NOMO-1 treated with dmso at 0.1 percent for 144 hours (cell line): ENCODE data around the gene SECISBP2L.

ENCODE experiments used
- DNase-seq: peaks from one replicate; lab custom pipeline; 2025; ENCODE audit not compliant: unreplicated experiment; lab: John Stamatoyannopoulos, UW

SECISBP2L gene

DNA sequence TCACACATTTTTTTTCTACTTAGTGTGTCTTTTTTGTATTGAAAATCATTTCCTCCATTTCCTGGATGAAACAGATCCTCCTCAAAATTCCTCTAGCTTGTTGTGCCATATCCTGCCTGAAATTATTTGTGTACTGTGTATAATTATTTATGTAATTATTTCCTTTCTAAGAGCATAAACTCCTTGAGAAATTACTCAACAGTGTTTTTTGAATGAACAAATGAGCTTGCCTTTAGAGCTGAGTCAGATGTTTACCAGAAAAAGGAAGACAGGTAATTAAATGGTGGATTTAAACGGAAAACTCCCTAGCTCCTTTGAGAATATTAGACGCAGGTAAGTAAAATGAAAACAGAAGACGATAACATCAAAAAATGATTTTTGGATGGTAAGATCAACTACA lies 13.2 kb upstream of the SECISBP2L start:
- DNase-seq, result no peak

DNA sequence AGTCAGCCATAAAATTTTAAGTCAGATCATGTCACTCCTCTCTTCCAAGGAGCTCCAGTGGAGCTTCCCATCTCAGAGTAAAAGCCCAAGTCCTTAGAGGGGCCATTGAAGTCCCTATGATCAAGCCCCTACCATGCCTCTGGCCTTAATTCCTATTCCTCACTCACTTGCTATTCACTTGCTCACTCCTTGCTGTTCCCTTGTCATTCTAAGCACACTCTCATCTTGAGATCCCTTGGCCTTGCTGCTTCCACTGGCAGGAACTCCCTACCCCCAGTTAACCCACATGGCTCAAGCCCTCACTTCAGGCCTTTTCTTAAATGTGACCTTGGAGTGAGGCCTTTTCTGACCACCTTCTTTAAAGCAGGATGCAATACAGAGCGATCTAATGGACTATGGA lies 12.3 kb upstream of the SECISBP2L start:
- DNase-seq, result no peak

DNA sequence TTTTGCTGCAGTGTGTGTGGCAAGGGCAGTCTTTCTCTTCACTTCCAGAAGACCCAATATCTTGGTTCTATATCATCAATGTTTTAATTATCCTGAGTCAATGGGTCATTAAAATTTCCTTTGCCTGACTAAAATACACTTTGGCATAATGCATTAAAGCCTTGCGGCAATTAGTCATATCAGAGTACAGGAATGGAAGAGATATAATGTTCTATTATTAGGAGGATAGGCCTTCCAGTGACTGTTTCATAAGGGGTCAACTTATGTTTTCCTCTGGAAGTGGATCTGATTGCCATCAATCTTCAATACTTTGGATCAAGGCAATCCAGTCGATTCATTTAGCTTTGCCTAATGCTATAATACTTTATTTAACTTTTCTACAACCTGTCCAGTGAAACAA lies 9.4 kb upstream of the SECISBP2L start:
- no peak for DNase-seq

DNA sequence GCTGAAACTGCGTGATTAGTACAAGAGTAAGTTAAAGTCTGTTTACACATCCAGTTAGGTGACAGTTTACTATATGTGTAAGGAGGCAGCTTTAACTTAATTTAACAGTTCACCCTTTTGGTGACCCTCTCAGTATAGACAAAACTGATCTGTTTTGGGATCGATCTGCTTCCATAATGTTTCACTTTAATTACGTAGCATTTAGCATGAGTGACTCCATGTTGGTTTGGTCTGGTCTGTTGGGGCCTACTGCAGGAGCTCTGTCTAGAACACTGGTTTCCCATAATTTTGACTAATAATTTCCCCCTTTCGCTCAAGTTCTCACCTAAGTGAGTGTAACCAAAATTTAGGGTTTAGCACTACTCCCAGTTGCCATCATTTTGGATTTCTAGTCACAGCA lies 6.4 kb upstream of the SECISBP2L start:
- DNase-seq, result no peak

DNA sequence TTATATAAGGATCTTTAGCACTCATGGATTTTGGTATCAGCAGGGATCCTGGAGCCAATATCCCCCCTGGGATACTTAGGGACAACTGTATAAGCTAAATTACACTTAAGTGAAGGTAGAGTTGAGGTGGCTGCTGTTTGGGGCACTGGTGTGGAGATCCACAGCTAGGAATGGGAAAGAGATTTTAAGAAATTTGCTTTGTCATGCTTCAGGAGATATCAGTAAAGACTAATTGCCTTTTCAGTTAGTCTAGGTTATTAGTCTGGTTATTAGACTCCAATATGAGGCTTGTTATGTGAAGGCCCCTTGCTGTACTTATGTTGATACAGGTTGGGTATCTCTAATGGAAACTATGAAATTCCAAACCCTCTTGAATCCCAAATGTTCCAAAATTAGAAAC lies 1.2 kb upstream of the SECISBP2L start:
- DNase-seq, result no peak

DNA sequence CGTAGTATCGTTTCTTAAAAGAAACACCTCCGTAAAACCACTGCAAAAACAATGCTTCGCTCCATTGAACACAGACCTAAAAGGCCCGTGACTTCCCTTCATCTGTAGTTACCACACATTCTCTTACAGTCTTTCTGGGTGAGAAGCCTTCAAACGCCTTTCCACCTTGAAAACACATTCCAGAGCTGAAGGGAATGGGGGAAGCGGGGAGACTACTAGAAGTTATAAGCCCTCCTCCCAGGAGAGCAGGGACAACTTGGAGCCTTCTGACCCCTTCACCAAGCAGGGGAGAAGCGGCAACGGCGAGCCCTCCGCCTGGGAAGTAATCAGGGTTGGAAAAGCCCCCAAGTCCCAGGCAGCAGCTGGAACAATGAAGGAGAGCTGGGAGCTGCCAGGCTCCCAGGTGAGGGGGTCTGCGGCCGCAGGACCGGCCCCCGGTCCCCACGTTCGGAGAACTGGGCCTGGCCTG lies 461 bp downstream of the SECISBP2L start:
- DNase-seq, result no peak

DNA sequence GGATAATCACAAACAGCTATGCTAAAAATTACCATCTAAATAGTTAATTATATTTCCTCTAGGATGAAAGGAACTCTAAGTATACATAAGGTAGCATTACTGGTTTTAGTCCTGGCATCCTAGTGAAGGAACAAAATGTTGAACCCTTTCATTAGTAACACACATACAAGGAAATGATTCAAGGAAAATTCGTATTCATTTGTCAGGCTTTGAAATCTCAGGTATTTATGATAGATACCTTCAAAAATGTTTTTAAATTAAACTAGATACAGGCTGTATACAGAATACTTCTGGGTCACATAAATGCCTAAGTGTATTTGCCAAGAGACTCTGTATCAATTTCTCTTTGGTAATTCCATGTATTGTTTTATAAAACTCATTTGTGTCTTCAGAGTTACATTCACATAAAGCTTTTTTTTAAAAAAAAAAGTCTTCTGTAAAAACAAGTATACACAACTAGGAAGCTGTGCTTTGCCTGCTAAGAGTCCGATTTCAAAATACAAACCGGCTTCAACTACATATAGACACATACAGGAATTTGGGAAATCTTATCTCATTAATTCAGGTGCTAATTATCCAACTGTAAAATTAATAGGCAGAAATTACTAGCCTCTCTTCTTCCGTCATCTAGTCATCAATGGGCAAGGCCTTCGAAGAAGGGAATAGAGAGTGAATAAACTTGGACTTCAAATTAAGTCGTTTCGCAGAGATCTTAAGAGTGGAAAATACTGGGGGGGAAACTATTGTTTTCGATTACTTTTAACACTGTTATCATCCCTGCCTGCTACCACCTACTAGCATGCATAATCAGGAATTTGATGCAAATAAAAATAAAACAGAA lies 1.3 kb downstream of the SECISBP2L start:
- DNase-seq, result no peak

DNA sequence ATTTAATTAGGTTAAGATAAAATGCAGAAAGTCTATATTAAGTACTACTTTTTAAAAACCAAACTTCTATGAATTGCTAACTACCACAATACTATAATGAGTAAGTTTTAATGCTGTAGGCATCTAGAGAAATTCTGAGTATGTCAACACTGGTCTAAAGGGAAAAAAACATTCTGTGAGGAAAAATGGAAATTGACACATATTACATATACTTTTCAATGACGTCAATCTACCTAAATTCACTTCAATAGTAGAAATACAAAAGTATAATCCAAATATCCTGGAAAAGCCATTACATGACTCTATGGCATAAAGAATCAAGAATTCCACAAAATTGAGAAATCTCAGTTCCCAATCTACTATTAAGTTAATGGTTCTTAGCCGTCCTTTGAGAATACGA lies 2.2 kb downstream of the SECISBP2L start:
- no peak for DNase-seq

DNA sequence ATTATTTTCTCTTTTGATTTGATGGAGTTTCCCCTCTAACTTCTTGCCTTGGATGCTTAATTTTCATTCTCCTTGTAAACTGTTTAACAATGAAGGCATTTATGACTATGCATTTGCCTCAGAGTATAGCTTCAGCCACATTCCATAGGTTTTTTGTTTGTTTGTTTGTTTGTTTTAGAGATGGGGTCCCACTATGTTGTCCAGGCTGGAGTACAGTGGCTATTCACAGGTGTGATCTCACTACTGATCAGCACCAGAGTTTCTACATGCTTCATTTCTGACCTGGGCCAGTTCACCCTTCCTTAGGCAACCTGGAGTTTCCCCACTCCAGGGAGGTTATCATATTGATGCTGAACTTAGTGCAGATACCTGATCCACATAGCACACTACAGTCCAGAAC lies 4.1 kb downstream of the SECISBP2L start:
- DNase-seq, result no peak

DNA sequence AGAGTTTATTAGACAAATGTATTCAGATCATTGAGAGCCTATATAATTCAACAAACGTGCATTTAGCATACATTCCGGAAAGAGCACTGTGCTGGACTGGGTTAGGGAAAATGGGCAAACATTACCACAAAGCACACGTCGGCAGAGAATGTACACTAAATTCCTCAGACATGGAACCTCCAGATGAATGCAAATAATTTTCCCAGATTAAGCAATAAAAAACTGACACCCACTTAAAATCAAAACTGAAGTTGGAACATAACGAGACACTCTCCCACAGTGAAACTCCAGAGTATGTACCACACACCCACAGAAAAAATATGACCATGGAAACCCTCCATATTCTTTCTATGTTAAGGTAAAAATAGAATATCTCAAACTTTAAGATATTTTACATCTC lies 4.8 kb downstream of the SECISBP2L start:
- no peak for DNase-seq

DNA sequence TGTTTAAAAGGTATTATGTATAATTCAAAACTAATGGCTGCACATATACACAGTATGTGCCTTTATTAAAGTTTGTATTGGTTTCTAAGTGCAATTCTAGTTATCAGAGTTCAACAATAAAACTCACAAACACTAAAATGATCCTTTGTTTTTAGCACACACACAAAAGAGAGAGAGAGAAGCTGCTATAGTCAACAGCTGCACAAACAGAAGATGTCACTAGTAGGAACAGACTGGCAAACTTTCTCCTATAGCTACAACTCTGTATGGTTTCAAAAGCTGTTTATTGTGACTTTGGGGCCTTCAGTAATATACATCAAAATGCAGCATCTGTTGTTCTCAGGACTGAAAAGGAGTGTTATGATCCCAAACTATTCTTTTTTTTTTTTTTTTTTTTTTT lies 6.1 kb downstream of the SECISBP2L start:
- no peak for DNase-seq

DNA sequence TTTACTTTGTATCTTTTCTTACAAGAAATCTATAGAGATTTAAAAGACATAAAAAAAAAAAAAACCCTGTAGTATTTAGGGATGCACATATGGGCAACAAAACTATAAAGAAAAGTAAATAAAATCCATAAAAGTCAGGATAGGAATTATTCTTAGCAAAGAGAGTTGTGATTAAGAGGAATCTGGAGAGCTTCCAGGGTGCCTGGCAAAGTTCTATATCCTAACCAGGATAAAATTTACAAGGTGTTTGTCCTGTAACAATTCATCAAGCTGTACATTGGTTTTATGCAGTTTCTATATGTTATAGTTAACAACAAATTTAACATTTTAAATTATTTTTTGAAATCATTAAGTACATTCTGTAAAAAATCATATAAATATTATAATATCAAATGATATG lies 7.9 kb downstream of the SECISBP2L start:
- no peak for DNase-seq

DNA sequence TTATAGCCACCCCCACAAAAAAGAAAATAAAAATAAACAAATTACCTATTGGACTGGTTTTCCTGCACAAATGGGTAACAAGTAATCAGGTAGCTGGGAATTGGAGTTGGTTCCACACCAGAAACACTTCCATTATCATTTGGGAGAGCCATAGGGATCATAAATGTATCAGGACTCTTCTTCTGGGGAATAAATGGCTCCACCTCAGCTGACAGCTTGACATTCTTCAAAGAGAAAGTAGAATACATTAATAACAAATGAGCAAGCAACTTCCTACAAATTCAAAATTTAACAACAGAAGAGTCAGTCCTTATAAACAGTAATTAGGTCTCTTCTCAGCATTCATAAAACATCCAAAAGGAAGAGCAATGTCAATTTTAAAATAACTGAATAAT lies 8.7 kb downstream of the SECISBP2L start:
- no peak for DNase-seq

DNA sequence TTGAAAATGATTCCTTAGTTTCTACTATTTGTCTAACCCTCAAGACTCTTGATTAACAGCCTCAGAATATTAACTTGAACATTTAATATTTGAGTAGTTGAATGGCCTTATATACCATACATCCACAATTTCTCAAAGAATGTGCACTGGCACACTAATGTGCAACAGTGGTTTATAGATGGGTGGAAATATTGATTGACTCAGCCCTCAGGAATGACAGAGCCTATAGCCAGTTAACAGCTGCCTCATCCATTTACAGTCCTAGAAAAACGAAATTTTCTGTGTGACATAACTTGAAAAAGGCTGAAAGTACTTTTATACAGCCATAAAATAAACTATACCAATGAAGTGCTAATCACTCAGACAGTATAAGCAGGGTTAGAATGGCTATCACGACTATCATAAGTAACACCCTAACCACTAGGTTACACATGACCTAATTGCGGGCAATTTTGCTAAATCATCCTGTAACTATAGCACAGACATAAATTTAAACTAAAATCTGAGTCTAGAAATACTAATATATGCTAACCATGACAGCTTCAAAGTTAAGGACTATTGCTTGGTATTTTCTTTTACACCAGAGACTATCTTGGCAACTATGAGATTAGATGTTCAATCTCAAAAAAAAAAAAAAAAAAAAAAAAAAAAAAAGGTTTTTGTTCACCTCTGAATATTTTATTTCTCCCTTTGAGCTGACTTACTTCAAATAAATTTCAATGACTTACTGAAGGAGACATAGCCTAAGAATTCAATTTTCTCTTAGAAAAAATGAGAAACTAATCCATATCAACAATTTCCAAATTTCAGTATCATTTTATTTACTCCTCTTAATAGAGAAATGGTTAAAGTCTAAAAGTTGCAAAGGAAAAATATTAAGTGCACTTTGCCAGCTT lies 9.3 kb downstream of the SECISBP2L start:
- no peak for DNase-seq

DNA sequence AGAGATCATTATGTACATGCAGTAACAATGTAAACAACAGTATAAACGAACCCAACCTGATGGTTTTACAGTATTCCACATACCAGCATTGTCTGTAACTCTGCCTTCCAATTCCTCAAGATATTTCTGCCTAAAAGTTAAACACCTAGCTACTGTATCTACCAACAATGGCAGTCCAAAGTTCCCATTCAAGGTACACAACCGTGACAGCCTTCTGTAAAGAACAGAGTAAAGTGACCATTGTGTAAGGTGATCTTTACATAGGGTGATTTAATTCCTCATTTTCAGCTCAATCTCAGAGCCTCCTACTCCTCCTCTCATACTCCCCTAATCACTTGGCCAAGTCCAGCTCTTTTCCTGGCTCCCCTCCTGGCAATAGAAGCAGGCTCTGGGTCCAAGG lies 10.4 kb downstream of the SECISBP2L start:
- no peak for DNase-seq

DNA sequence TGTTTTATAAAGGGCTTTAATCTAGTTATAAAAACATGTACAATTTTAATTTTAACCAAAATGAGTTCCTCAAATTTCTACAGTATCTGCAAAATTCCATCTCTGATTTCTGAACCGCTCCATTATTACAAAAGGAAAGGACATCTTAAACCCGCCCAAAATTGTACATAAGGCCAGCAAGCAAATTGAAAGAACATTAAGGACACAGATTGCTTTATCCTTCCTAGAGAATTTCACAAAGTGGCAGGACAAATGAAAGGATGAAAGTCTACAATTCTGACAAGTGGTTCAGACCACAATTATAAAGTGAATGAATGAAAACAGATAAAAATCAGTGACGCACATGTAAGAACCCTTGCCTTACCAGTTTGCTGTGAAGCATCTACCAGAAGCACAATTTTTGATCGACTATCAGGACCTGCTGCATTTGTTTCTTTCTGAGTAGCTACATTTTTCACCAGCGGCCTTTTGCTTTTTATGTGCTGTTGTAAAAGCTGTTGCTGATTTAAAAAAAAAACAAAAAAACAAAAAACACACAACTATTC lies 13.6 kb downstream of the SECISBP2L start:
- no peak for DNase-seq

DNA sequence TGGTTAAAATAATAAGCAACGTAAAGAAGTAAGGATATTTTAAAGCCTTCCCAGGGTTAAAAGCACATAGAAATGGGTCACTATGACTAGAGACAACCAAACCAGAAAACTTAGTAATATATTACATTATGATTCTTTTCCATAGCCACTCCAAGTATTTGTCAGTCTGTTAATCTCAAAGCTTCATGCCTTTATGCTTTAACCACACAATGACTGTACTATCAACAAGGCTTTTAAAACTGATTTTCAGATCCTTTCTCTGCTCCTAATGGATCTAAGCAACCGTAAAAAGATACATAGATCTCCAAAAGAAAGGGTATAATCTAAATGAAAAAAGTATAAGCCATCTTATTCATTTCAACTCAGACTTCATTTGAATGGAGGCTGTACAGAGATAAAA lies 14.4 kb downstream of the SECISBP2L start:
- no peak for DNase-seq

DNA sequence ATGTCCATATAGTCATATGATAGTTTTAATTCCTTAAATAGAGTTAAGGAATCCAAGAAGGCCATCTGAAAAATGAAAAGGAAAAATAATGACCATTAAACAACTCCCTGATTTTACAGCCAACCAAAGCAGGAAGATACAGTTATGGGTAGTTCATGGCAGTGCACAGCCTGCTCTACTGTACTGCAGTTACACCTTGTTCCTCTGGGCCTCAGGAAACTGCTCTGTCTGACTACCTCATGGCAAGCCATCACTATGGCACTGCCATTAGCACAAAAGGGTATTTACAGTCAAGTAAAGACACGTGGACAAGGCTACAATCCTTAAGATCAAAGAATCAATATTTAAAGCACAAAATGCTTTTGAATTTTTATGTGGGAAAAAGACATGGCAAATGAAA lies 19.5 kb downstream of the SECISBP2L start:
- DNase-seq, result no peak

DNA sequence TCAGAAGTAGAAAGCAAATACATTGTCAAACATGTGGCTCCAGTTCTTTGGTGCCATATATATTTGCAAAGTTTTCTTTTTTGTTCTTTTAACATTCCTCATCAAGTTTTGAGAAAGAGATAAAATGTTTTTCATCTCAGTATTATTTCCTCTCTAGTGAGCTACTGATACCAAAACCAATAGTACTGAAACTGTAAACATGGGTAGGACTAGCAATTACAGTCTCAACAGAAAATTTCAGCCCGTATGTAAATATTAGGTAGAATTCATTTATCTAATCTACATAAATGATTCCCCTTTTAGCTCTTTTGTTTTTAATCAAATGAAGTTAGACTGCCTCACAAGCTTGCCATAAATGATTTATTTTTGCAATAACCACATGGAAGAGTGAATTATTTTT lies 21.4 kb downstream of the SECISBP2L start:
- DNase-seq, result no peak

DNA sequence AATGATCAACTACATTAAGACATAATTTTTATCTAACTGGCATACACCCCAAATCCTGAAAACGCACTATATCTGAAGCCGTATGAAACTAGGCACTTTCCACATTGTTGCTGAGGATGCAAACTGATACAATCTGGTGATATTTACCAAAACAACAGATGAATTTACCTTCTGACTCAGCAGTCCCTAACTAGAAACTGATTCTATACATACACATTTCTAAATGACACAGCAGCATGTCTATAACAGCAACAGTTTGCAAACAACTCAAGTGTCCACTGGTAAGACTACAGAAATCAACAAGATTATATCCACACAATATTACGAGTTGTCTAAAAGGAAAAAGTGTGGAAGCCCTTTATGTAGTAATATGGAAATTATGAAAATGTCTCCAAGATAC lies 22.9 kb downstream of the SECISBP2L start:
- DNase-seq, result no peak

DNA sequence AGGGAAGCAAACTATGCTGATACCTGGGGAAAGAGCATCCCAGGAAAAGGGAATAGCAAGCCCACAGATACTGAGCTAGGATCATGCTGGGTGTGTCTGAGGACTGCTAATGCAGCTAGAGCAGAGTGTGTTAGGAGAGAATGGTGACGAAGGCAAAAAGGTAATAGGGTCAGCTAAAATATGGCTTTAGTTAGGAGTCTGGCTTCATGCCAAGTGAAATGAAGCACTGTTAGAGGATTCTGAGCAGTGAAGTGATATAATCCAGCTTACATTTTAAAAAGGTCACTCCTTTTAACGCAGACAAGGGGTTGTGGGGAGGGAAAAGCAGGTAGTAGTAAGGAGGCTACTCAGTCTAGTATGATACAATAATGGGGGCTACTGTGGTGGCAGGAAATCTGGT lies 30.4 kb downstream of the SECISBP2L start:
- no peak for DNase-seq

DNA sequence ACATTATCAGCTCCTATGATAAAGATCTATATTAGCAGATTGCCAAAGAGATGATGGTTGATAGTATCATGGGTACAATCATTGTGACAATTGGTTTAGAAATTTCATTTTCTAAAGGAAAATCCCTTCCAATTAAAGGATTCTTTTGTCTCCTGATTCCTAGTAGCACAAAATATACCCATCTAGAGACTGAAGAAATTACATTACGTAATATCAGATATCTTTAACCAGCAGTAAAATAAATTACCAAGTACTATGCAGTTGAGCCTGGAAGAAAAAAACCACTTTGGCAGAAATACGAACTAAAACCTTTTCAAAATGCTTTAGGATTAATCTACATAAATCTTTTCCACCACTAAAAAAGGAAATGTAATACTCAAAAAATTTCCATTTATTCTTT lies 46.9 kb downstream of the SECISBP2L start:
- no peak for DNase-seq
